ENCODE measurements around the gene NEDD8. TPM values are rescaled to one million over a fixed set of nuclear protein-coding genes. Genes with fewer than 3 reads are reported as not detected.

Gene NEDD8
- total RNA-seq, 1 experiment from 2014 or later = 234 TPM

DNA sequence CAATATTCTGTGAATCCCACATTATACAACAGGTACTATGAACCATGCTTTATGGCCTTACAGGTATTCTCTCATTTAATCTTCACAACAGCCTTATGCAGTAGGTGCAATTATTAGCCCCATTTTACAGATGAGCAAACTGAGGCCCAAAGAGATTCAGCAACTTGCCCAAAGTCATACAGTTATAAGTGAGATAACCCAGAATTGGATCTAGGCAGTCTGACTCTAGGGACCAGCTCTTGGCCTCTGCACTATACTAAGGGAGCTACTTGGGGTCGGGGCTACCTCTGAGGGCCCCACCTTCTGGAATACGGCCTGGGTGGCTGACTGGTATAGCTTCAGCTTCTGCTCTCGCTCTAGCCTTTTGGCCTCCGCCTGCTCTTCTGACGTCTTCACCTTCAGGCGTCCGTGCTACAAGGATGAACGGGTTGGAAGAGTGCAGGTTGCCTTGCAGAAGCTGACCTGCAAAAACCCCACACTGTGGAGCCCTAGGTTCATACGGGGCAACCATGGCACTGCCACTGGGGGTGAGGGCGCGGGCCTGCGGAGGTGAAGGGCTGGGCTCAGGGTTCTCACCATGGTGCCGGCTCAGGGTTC is 38.5 kb upstream of the NEDD8 start:
- peak overlapping the region; percentile 92; the same call in 1 of the 2 replicates for H3K27ac ChIP-seq
- no peaks in the 10 kb centered on the region for H3K27me3 ChIP-seq (replicated peaks)
- H3K9me3 ChIP-seq (replicated peaks) = no peaks in the 10 kb centered on the region
- peaks cover 10% of the 10 kb centered on the region for H3K4me1 ChIP-seq (replicated peaks)
- DNase-seq (ENCODE audit: low read depth in 1 of 2, low spot score in 2 of 2) = no peak
- H3K36me3 ChIP-seq = peaks cover 3% of the 10 kb centered on the region; the same call in 1 of the 2 replicates
- H3K4me3 ChIP-seq = peak overlapping the region; percentile 83

DNA sequence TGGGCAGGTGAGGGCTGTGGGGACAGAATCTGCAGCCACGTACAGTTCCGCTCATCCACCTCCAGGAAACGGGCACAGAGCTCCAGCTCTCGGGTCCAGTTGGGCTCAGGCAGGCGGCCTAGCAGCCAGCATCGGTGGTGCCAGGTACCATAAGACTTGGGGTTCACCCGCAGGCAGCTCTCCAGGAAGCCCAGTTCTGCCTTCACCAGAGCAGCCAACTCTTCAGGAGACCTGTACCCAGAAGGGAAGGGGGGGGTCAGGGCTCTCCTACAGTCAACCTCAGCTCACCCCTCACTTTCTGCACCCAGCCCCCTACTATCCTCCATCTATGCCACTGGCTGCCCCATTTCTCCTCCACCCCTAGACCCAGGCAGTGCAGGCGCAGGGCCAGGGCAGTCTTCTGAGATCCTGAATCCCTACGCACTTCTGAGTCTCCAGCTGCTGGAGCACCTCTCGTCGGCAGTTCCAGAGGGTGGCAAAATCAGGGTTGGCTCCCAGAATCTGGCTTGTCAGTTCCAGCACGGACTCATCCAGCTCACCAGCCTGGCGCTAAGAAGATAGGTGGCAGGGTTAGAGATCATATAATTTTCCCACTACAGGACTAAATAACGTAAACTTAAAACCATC is 37.9 kb upstream of the NEDD8 start:
- Histone ChIP-seq H3K36me3 (peaks cover 3% of the 10 kb centered on the region; the same call in 1 of the 2 replicates), H3K4me3 (no peak overlapping the region), H3K4me1 (replicated peaks) (peaks cover 10% of the 10 kb centered on the region), H3K9me3 (replicated peaks) (no peaks in the 10 kb centered on the region), H3K27ac (no peak overlapping the region), H3K27me3 (replicated peaks) (no peaks in the 10 kb centered on the region)
- no peak for DNase-seq (ENCODE audit: low read depth in 1 of 2, low spot score in 2 of 2)

DNA sequence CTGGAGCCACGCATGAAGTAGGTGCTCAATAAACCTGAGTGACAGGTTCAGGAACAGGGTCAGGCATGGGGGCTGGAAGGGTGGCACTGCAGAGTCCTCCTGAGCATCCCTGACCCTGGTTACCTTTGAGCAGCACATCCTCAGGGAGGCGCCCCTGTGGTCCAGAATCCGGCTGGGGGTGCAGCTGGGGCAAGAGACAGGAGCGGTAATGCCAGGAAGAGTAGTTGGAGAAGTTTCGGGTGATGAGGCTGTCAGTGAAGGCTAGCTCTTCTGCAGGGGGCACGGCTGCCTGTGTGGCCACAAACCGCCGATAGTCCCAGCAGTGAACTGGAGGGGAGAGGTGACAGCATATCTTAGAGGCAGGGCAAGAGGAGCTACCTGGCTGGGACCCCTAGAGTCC is 37.2 kb upstream of the NEDD8 start:
- Histone ChIP-seq H3K4me3 (no peak overlapping the region), H3K27me3 (replicated peaks) (no peaks in the 10 kb centered on the region), H3K9me3 (replicated peaks) (no peaks in the 10 kb centered on the region), H3K27ac (no peak overlapping the region), H3K36me3 (peaks cover 3% of the 10 kb centered on the region; the same call in 1 of the 2 replicates), H3K4me1 (replicated peaks) (peaks cover 10% of the 10 kb centered on the region)
- no peak for DNase-seq (ENCODE audit: low read depth in 1 of 2, low spot score in 2 of 2)

DNA sequence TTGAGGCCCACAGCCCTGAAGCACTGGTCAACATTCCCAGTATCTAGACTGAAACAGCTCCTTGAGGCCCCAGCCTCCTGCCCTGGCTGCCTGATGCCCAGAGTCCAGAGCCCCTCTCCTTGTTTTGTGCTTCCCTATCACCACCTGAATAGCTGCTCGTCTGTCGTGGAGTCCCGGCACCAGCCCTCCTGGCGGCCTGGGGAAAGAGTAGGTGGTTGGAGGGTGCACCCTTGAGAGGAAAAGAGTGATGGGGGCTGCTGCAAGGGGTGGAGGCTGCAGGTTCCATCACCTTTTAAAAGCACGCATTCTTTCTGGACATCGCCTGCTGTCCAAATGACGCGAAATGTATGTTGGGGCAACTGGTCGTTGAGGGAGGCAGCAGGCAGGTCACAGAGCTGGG is 36.1 kb upstream of the NEDD8 start:
- H3K4me1 ChIP-seq (replicated peaks) = peaks cover 10% of the 10 kb centered on the region
- H3K36me3 ChIP-seq = peaks cover 3% of the 10 kb centered on the region; the same call in 1 of the 2 replicates
- H3K27me3 ChIP-seq (replicated peaks) = no peaks in the 10 kb centered on the region
- no peak overlapping the region for H3K27ac ChIP-seq
- no peak for DNase-seq (ENCODE audit: low read depth in 1 of 2, low spot score in 2 of 2)
- no peak overlapping the region for H3K4me3 ChIP-seq
- no peaks in the 10 kb centered on the region for H3K9me3 ChIP-seq (replicated peaks)

DNA sequence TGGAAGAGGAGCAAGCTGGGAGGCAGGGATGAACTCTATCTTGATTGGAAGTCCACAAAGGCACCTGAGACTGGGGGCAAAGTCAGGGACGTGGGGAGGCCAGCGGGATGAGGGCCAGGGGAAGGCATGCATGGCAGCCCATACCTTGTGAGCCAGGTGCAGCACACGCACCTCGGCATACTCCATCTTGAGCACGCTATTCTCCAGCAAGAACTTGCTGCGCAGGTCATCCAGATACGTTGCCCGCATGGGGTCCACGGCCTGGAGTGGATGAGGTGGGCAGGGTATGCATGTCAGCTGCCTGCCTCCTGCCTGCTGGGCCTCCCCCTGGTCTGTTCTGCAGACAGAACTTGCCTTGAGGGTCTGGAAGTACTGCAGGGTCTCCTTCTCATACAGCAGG is 35.3 kb upstream of the NEDD8 start:
- Histone ChIP-seq H3K4me3 (no peak overlapping the region), H3K27ac (no peak overlapping the region)
- DNase-seq (ENCODE audit: low read depth in 1 of 2, low spot score in 2 of 2) = no peak

DNA sequence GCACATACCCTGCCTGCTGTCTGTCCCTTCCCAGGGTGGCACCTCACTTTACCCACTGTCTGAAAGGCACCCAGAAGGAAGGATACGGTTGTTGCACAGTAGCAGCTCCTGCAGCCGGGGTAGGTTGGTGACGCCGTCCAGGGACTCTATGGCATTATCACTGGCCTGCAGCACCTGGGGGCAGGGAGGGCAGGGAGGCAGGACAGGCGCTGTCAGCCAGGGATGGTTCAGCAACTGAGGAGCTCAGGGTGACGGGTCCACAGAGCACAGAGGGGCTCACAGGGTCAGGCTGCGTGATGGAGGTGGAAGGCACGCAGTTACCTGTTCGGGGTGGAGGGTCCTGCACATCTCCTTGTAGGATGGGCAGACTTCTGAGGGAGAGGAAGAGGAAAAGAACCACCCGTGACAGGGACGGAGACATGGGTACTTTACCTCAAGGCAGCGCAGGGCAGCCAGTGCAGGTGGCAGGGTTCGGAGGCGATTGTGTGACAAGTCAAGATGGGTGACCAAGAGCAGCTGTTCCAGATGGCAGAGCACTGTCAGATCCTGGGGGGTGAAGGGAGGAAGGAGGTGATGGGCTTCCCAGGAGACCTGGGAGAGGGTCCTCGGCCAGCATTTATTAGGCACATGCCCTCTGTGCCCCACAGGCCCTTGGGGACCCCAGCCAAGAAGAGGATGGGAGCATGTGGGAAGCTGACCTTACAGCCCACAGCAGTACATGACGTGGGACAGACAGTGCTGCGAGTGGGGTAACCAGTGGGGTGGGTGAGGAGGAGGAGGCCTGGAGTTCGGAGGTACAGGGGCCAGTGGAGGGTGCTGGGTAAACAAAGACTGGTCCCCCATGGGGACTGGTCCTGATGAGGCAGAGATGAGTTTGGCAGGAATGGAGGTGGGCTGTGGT is 34.4 kb upstream of the NEDD8 start:
- DNase-seq (ENCODE audit: low read depth in 1 of 2, low spot score in 2 of 2) = no peak
- Histone ChIP-seq H3K4me1 (replicated peaks) (peaks cover 7% of the 10 kb centered on the region), H3K27ac (no peak overlapping the region), H3K36me3 (peaks cover 3% of the 10 kb centered on the region; the same call in 1 of the 2 replicates), H3K4me3 (no peak overlapping the region), H3K9me3 (replicated peaks) (no peaks in the 10 kb centered on the region), H3K27me3 (replicated peaks) (no peaks in the 10 kb centered on the region)

More for the DNA sequence above, 35.3 kb upstream of the NEDD8 start:
- peaks cover 3% of the 10 kb centered on the region; the same call in 1 of the 2 replicates for H3K36me3 ChIP-seq
- H3K27me3 ChIP-seq (replicated peaks) = no peaks in the 10 kb centered on the region
- no peaks in the 10 kb centered on the region for H3K9me3 ChIP-seq (replicated peaks)
- peaks cover 10% of the 10 kb centered on the region for H3K4me1 ChIP-seq (replicated peaks)

DNA sequence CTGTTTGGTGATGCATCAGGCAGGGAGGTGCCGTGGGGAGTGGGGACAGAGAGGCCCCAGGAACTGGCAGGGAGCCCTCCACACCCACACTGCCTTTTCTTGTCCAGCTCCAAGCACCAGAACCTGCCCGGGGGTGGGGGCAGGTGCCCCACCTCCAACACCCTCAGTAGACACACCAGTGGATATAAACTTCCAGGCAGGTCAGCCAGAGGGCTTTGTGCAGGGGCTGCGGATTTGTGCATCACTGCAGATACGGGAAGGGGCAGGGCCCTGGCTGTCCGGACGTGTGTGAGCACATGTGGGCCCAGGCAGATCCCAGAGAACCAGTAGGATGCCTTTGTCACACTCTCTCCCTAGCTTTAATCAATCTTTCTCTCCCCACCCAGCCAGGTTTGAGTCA is 32.1 kb upstream of the NEDD8 start:
- no peaks in the 10 kb centered on the region for H3K36me3 ChIP-seq
- H3K4me3 ChIP-seq = no peak overlapping the region
- H3K27ac ChIP-seq = no peak overlapping the region
- DNase-seq (ENCODE audit: low read depth in 1 of 2, low spot score in 2 of 2) = no peak
- peaks cover 3% of the 10 kb centered on the region for H3K4me1 ChIP-seq (replicated peaks)
- H3K9me3 ChIP-seq (replicated peaks) = no peaks in the 10 kb centered on the region
- H3K27me3 ChIP-seq (replicated peaks) = no peaks in the 10 kb centered on the region

DNA sequence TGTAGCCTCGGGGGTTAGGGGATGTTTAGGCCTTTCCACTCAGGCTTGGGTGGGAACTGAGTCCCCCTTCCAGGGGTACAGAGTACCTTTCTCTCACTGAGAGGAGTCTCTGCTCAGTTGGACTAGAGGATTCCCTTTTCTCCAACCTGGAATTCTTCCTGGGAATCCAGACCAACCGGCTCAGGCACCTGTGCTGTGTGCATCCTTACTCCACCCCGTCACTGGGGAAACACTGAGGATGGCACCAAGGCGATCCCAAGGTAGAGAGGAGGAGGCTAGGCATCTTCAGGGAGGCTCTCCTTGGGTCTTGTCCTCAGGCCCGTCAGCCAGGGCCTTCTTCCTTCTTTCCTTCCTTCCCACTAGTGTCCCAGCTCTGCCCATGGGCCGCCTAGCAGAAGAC is 31.7 kb upstream of the NEDD8 start:
- no peak overlapping the region for H3K4me3 ChIP-seq
- H3K4me1 ChIP-seq (replicated peaks) = peaks cover 7% of the 10 kb centered on the region
- DNase-seq (ENCODE audit: low read depth in 1 of 2, low spot score in 2 of 2) = no peak
- H3K27ac ChIP-seq = no peak overlapping the region
- no peaks in the 10 kb centered on the region for H3K9me3 ChIP-seq (replicated peaks)
- no peaks in the 10 kb centered on the region for H3K36me3 ChIP-seq
- H3K27me3 ChIP-seq (replicated peaks) = no peaks in the 10 kb centered on the region

DNA sequence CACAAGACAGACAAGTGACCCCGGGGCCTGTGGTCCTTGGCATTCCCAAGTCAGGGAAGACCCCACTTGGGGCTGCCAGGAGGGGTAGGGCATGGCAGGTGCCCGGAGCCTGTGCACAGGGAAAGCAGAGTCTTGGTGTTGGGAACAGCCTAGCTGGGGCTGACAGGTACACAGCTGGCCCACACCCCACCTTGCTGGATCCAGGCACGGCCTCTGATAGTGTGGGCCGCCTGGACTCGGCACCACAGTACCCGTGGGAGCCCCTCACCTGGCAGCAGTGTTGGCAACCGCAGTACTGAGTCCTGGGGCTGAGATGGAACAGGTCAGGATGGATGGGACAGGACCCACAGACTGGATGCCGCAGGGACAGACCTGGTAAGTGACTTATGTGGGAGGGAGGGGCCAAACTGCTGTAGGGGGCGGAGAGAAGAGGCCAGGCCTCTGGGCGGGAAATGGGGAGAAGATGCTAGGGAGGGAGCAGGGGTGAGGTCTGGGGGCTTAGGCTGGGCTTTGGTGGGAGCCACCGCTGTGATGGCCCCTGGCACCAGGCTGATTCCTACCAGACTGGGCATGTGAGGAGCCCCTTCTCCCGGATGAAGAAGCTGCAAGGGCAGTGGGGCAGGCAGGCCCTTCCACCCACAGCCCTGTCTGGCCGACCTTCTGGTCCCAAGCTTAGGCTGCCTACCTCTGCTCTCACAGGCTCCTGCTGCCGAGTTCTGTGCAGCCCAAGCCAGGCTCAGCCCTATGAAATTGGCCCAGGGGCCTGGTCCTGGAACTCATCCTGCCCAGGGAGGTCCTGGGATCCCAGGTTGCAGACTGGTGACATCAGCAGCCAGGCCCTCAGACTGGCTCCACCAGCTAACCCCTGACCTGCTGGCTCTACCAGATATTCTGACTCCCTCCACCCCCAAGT is 30.9 kb upstream of the NEDD8 start, which contains the start of gene TGM1:
TGM1 (minus strand) TSS at position 357 of the 913 bp plus-strand sequence. CDS start 825 bp downstream, outside the sequence.
- H3K4me3 ChIP-seq = no peak within 1 kb of the TSS
- H3K36me3 ChIP-seq = no peaks in the 10 kb centered on the region
- no peaks in the 10 kb centered on the region for H3K9me3 ChIP-seq (replicated peaks)
- H3K27ac ChIP-seq = no peak within 1 kb of the TSS
- H3K4me1 ChIP-seq (replicated peaks) = peaks cover 8% of the 10 kb centered on the region
- no peak for DNase-seq (ENCODE audit: low read depth in 1 of 2, low spot score in 2 of 2)
- no peaks in the 10 kb centered on the region for H3K27me3 ChIP-seq (replicated peaks)

DNA sequence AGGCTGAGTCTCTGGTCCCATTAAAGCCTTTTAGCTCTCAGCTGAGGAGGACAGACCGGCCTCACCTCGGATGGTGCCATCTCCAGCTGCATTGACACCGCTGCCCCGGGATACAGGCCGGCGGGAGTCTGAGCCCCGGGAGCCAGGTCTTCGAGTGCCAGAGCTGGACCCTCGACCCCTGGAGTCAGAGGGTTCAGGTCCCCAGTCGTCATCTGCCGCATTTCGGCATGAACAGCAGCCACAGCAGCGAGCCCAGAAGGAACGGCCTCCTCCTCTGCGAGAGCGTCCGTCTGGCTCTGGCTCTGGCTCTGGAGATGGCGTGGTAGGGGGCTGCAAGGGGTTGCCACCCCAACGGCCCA is 29.8 kb upstream of the NEDD8 start:
- peaks cover 8% of the 10 kb centered on the region for H3K4me1 ChIP-seq (replicated peaks)
- DNase-seq (ENCODE audit: low read depth in 1 of 2, low spot score in 2 of 2) = no peak
- H3K9me3 ChIP-seq (replicated peaks) = no peaks in the 10 kb centered on the region
- H3K36me3 ChIP-seq = no peaks in the 10 kb centered on the region
- no peak overlapping the region for H3K27ac ChIP-seq
- no peak overlapping the region for H3K4me3 ChIP-seq
- no peaks in the 10 kb centered on the region for H3K27me3 ChIP-seq (replicated peaks)

DNA sequence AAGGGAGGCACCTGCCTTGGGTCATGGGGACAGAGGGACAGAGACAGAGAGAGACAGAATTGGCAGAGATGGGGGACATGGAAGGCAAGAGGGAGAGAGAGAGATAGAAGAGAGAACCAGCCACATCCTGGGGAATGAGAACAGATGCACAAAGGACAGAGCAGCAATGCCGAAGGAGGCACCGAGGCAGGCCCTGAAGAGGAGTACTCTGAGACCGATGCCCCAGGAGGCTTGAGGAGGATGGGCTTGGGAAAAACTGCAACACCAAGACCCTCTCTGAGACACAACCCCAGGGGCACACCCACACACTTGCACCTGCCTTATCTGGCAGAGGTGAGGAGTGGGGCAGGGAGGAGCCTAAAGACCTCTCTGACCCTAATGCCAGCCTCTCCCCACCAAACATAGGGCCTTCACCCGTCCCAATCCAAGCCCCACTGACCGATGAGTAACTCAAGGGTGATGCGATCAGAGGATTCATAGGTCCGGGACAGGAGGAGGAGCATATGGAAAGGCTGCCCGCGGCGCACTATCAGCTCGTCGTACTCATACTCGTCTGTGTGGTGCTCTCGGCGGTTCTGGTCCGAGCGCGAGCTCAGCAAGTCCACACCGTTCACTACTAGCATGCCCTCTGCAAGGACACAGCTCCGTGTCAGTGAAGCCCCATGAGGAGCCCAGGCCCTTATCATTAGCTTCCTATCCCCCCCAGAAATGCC is 29.2 kb upstream of the NEDD8 start:
- Histone ChIP-seq H3K4me3 (no peak overlapping the region), H3K27me3 (replicated peaks) (no peaks in the 10 kb centered on the region), H3K9me3 (replicated peaks) (no peaks in the 10 kb centered on the region), H3K27ac (no peak overlapping the region), H3K4me1 (replicated peaks) (peaks cover 8% of the 10 kb centered on the region), H3K36me3 (no peaks in the 10 kb centered on the region)
- DNase-seq (ENCODE audit: low read depth in 1 of 2, low spot score in 2 of 2) = no peak

DNA sequence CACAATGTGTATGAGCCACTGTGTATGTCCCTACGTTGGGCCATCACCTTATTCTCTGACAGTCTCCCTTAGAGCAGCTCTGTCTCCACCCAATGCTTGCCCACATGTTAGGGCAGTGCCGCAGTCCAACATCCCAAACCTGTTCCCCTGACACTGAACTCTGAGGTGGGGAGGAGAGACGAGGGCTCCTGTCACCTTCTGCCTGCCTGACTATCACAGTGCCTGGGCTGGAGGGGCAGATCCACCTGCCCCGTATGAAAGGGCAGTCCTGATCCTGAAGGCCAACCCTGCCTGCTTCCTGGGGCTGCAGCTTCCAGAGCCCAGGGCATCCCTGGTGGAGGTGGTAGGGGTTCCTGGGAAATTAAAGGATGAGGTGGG is 28.6 kb upstream of the NEDD8 start:
- Histone ChIP-seq H3K27me3 (replicated peaks) (no peaks in the 10 kb centered on the region), H3K4me1 (replicated peaks) (peaks cover 8% of the 10 kb centered on the region), H3K27ac (no peak overlapping the region), H3K9me3 (replicated peaks) (no peaks in the 10 kb centered on the region), H3K4me3 (no peak overlapping the region), H3K36me3 (no peaks in the 10 kb centered on the region)
- DNase-seq (ENCODE audit: low read depth in 1 of 2, low spot score in 2 of 2) = no peak

All from SJSA1 (cell line).